GM19467 (cell line): Measurements from ENCODE around the gene PSG7.
"Not testable (repeated sequence)": the region's sequence is repeated elsewhere in the genome, so short reads cannot be mapped to it uniquely, and the experiment has no call there.

Experiments
- ATAC-seq: cut with Tn5 transposase; IDR thresholded peaks from one replicate; pipeline ENCODE4 v1.9.1; 2021; ENCODE audit warnings: mild to moderate bottlenecking, moderate library complexity; ENCODE audit not compliant: unreplicated experiment

The PSG7 gene

GRCh38 chr19:42937107-42937506 is at the start of gene PSG7:
PSG7 (minus strand) TSS chr19:42937207; CDS start chr19:42937076, 131 bp downstream.
- ATAC-seq = not testable (repeated sequence)

GRCh38 chr19:42985588-42985987 is 48.6 kb upstream of the PSG7 start:
- ATAC-seq = no peak

GRCh38 chr19:42982111-42982510 is 45.1 kb upstream of the PSG7 start:
- ATAC-seq = not testable (repeated sequence)

- ATAC-seq = not testable (repeated sequence)
Measured at GRCh38 chr19:42971451-42971850, 34.4 kb upstream of the PSG7 start.

- no peak for ATAC-seq
Measured at GRCh38 chr19:42965176-42965575, 28.2 kb upstream of the PSG7 start.

GRCh38 chr19:42961119-42961518 is 24.1 kb upstream of the PSG7 start:
- ATAC-seq = no peak

GRCh38 chr19:42952126-42952525 is 15.1 kb upstream of the PSG7 start:
- not testable (repeated sequence) for ATAC-seq

GRCh38 chr19:42951476-42951875 is 14.5 kb upstream of the PSG7 start:
- ATAC-seq = not testable (repeated sequence)

GRCh38 chr19:42942187-42942789 is 5.3 kb upstream of the PSG7 start:
- no peak for ATAC-seq

GRCh38 chr19:42934726-42935125 is 2.3 kb downstream of the PSG7 start:
- not testable (repeated sequence) for ATAC-seq

GRCh38 chr19:42934183-42934582 is 2.8 kb downstream of the PSG7 start:
- ATAC-seq = not testable (repeated sequence)

GRCh38 chr19:42933412-42933811 is 3.6 kb downstream of the PSG7 start:
- not testable (repeated sequence) for ATAC-seq

GRCh38 chr19:42932485-42933101 is 4.4 kb downstream of the PSG7 start:
- not testable (repeated sequence) for ATAC-seq

- ATAC-seq = not testable (repeated sequence)
Measured at GRCh38 chr19:42930214-42930613, 6.8 kb downstream of the PSG7 start.

GRCh38 chr19:42928896-42929295 is 8.1 kb downstream of the PSG7 start:
- ATAC-seq = no peak

GRCh38 chr19:42926781-42927180 is 10.2 kb downstream of the PSG7 start:
- ATAC-seq = no peak

GRCh38 chr19:42923106-42923505 is 13.9 kb downstream of the PSG7 start:
- not testable (repeated sequence) for ATAC-seq

- not testable (repeated sequence) for ATAC-seq
Measured at GRCh38 chr19:42920971-42921370, 16.0 kb downstream of the PSG7 start.

- no peak for ATAC-seq
Measured at GRCh38 chr19:42919757-42920079, 17.3 kb downstream of the PSG7 start.

GRCh38 chr19:42919070-42919756 is 17.8 kb downstream of the PSG7 start:
- not testable (repeated sequence) for ATAC-seq

GRCh38 chr19:42918377-42919069 is 18.5 kb downstream of the PSG7 start:
- not testable (repeated sequence) for ATAC-seq
